K562 (cell line): ENCODE results near the gene LDLRAD3. TPM values are rescaled to one million over a fixed set of nuclear protein-coding genes. Genes with fewer than 3 reads are reported as not detected.

Source experiments
- CBX2 ChIP-seq: fragments of 200-600 bp; sonication (generic); IDR thresholded peaks from one replicate; pipeline ENCODE4 v1.6.1; 2012; ENCODE audit warnings: mild to moderate bottlenecking, low read length, inconsistent platforms; ENCODE audit not compliant: insufficient read depth, poor library complexity, severe bottlenecking
- CREB3L1 ChIP-seq: fragments of 450-650 bp; IDR thresholded peaks from 2 replicates; pipeline ENCODE4 v1.6.1; 2014; ENCODE audit warnings: low read depth, mild to moderate bottlenecking, moderate library complexity, borderline replicate concordance
- CREM ChIP-seq: IDR thresholded peaks from 2 replicates; pipeline ENCODE4 v1.6.1; 2014; ENCODE audit warnings: antibody characterized with exemption, low read depth
- DLX4 ChIP-seq: fragments of 250-450 bp; sonication (Bioruptor Pico); IDR thresholded peaks from 2 replicates; pipeline ENCODE4 v1.6.1; 2021; ENCODE audit warnings: mild to moderate bottlenecking
- ELF2 ChIP-seq: fragments of 250-450 bp; sonication (Bioruptor Pico); IDR thresholded peaks from 2 replicates; pipeline ENCODE4 v1.5.0; 2021; ENCODE audit warnings: mild to moderate bottlenecking
- ESRRA ChIP-seq: fragments of 450-650 bp; IDR thresholded peaks from 2 replicates; pipeline ENCODE4 v1.6.1; 2014; ENCODE audit warnings: low read depth, mild to moderate bottlenecking, moderate library complexity, borderline replicate concordance
- FOSL1 ChIP-seq: fragments of 200-800 bp; sonication (Bioruptor generic); conservative IDR thresholded peaks from 2 replicates; pipeline ENCODE4 v1.6.1; 2016; ENCODE audit warnings: missing genetic modification characterization, missing compliant biosample characterization
- HDAC1 ChIP-seq, 2 experiments: fragments of 450-650 bp; IDR thresholded peaks; 2 replicates each; pipeline ENCODE4 v1.6.1; 2016 to 2017; ENCODE audit warnings: inconsistent platforms in 1 of 2, mild to moderate bottlenecking in 1 of 2, moderate library complexity in 1 of 2
- HDAC6 ChIP-seq: IDR thresholded peaks from 2 replicates; pipeline ENCODE4 v1.6.1; 2012; ENCODE audit warnings: low read depth, mild to moderate bottlenecking, control low read depth, inconsistent platforms, low read length, moderate library complexity
- KLF16 ChIP-seq: IDR thresholded peaks from 2 replicates; pipeline ENCODE4 v1.6.1; 2016; ENCODE audit warnings: antibody characterized with exemption
- MCM5 ChIP-seq: fragments of 450-650 bp; IDR thresholded peaks from 2 replicates; pipeline ENCODE4 v1.6.1; 2016; ENCODE audit warnings: low read depth
- MECOM ChIP-seq: fragments of 250-450 bp; sonication (Bioruptor Pico); IDR thresholded peaks from 2 replicates; pipeline ENCODE4 v1.8.0; 2022; ENCODE audit warnings: inconsistent platforms
- MEF2D ChIP-seq: conservative IDR thresholded peaks from 2 replicates; pipeline ENCODE4 v1.6.1; 2016; ENCODE audit warnings: low read depth, missing genetic modification characterization, missing compliant biosample characterization
- NCOA1 ChIP-seq: fragments of 450-650 bp; IDR thresholded peaks from 2 replicates; pipeline ENCODE4 v1.6.1; 2016; ENCODE audit warnings: low read depth
- NFE2L1 ChIP-seq: fragments of 450-650 bp; IDR thresholded peaks from 2 replicates; pipeline ENCODE4 v1.6.1; 2016; ENCODE audit warnings: missing genetic modification characterization, low read depth, mild to moderate bottlenecking, missing compliant biosample characterization, moderate library complexity, borderline replicate concordance
- PKNOX1 ChIP-seq: fragments of 450-650 bp; IDR thresholded peaks from 2 replicates; pipeline ENCODE4 v1.6.1; 2016
- PPARD ChIP-seq: fragments of 250-450 bp; sonication (Bioruptor Pico); IDR thresholded peaks from 2 replicates; pipeline ENCODE4 v1.8.0; 2022; ENCODE audit warnings: inconsistent platforms, mild to moderate bottlenecking, moderate library complexity
- PTTG1 ChIP-seq: fragments of 450-650 bp; IDR thresholded peaks from 2 replicates; pipeline ENCODE4 v1.6.1; 2016; ENCODE audit warnings: low read depth, mild to moderate bottlenecking, missing genetic modification characterization, missing compliant biosample characterization
- RHOXF2B ChIP-seq: fragments of 250-450 bp; sonication (Bioruptor Pico); conservative IDR thresholded peaks from 2 replicates; pipeline ENCODE4 v1.5.1; 2021
- SAFB ChIP-seq: fragments of 200-400 bp; formaldehyde crosslinking; IDR thresholded peaks from 2 replicates; pipeline ENCODE4 v1.6.1; 2017; ENCODE audit warnings: low read depth, low read length, borderline replicate concordance
- THRA ChIP-seq: fragments of 450-650 bp; IDR thresholded peaks from 2 replicates; pipeline ENCODE4 v1.6.1; 2017; ENCODE audit warnings: mild to moderate bottlenecking, moderate library complexity
- XRCC4 ChIP-seq: IDR thresholded peaks from one replicate; pipeline ENCODE4 v1.6.1; 2011; ENCODE audit not compliant: insufficient read depth, insufficient read length; ENCODE audit errors: extremely low read depth
- YY1 ChIP-seq, 3 experiments: IDR thresholded peaks; 2 replicates each; pipeline ENCODE4 v1.6.1; 2011; ENCODE audit warnings: low read length in 2 of 3, mild to moderate bottlenecking in 2 of 3, moderate library complexity in 2 of 3, borderline replicate concordance in 1 of 3, control low read depth in 1 of 3, low read depth in 1 of 3; ENCODE audit not compliant: insufficient read depth in 3 of 3, insufficient replicate concordance in 2 of 3, control insufficient read depth in 1 of 3, insufficient read length in 1 of 3; ENCODE audit errors: extremely low read depth in 1 of 3
- ZNF696 ChIP-seq: fragments of 250-450 bp; sonication (Bioruptor Pico); conservative IDR thresholded peaks from 2 replicates; pipeline ENCODE4 v1.4.0; 2020; ENCODE audit warnings: mild to moderate bottlenecking, moderate library complexity
- ZNF778 ChIP-seq: fragments of 450-650 bp; formaldehyde crosslinking; IDR thresholded peaks from 2 replicates; pipeline ENCODE4 v1.4.0; 2020; ENCODE audit warnings: mild to moderate bottlenecking, moderate library complexity
- ZNF79 ChIP-seq: fragments of 250-450 bp; sonication (Bioruptor Pico); IDR thresholded peaks from 2 replicates; pipeline ENCODE4 v1.4.0; 2020; ENCODE audit warnings: low read depth, mild to moderate bottlenecking, moderate library complexity
- polyA plus RNA-seq, 8 experiments: library from polyadenylated mRNA; depleted of rRNA in 4 of 8; stranded (reverse) in 5 of 8; unstranded in 3 of 8; fragments of >200 nt; fragmentation: Nextera tagmentation in 2 of 8; fragmentation: Illumina TruSeq in 1 of 8; extraction: Ambion mirVana in 2 of 8; extraction: Trizol in 1 of 8; gene quantifications; 2 replicates each; pipeline versions ENCODE4 v1.2.1 to v1.2.3, GENCODE V29; 2011 to 2014; ENCODE audit warnings: inconsistent platforms in 1 of 8, missing spikeins in 1 of 8
- total RNA-seq, 7 experiments: library from RNA; depleted of rRNA in 6 of 7; stranded (reverse); fragments of >200 nt in 6 of 7; fragmentation: Illumina TruSeq in 2 of 7; extraction: Trizol in 2 of 7; gene quantifications; 2 replicates each; pipeline versions ENCODE4 v1.2.1 to v1.2.3, GENCODE V29; 2011 to 2021; ENCODE audit warnings: low replicate concordance in 1 of 7

Gene LDLRAD3
- total and polyA plus RNA-seq, 9 of the 15 experiments (the other 6 are each of a cell fraction or from before 2014, with no cell fraction given) = 0.73 to 7.2 (median 3.5) TPM

- TF ChIP-seq DLX4 (CRISPR knock-in tag) (no peak), NFE2L1 (tag) (peak; percentile 14; the same call in 1 of the 2 replicates), MECOM (CRISPR knock-in tag) (no peak), THRA (no peak), CBX2 (no peak), CREM (peak; percentile 84), RHOXF2B (CRISPR knock-in tag) (no peak), PKNOX1 (peak; percentile 70), MEF2D (tag) (peak; percentile 63; the same call in 1 of the 2 replicates), NCOA1 (0 out of 2 replicates have a peak, but pooled peaks have one; percentile 23), ELF2 (CRISPR knock-in tag) (0 out of 2 replicates have a peak, but pooled peaks have one; percentile 7), FOSL1 (tag) (peak; percentile 56), ZNF778 (CRISPR knock-in tag) (no peak), KLF16 (no peak), HDAC1 (IDR thresholded peaks at IDR 0.05) (peak in 1 of 2 experiments; percentile 73; a peak in 2 of 4 replicates), PPARD (CRISPR knock-in tag) (no peak), ESRRA (peak; percentile 71; the same call in 1 of the 2 replicates), ZNF79 (CRISPR knock-in tag) (no peak), PTTG1 (tag) (no peak), YY1 (IDR thresholded peaks at IDR 0.05; ENCODE audit: borderline replicate concordance in 1 of 3, control insufficient read depth in 1 of 3, extremely low read depth in 1 of 3, insufficient read depth in 3 of 3, insufficient read length in 1 of 3, insufficient replicate concordance in 2 of 3, low read depth in 1 of 3, low read length in 2 of 3) (no peak), MCM5 (no peak), CREB3L1 (peak; percentile 57; the same call in 1 of the 2 replicates), HDAC6 (no peak), XRCC4 (no peak), ZNF696 (CRISPR knock-in tag) (no peak), SAFB (no peak)
Measured at GRCh38 chr11:36115378-36115801, 171.5 kb downstream of the LDLRAD3 start (continued).
